Trophoblast cell (in vitro differentiated cells and primary cell): ENCODE data around the gene SRBD1.

Source experiments
- DNase-seq, 2 donors: peaks; one replicate each; pipeline ENCODE4 v3.0.0-alpha.2; 2016
- H2AFZ ChIP-seq: 2 replicates; pipeline ENCODE4 v1.6.1; 2013; ENCODE audit warnings: low read length, moderate library complexity, mild to moderate bottlenecking; ENCODE audit not compliant: insufficient read depth, poor library complexity
- H2AK5ac ChIP-seq: 2 replicates; pipeline ENCODE4 v1.6.1; 2013; ENCODE audit warnings: mild to moderate bottlenecking, low read length
- H2BK120ac ChIP-seq: 2 replicates; pipeline ENCODE4 v1.6.1; 2013; ENCODE audit warnings: low read length, mild to moderate bottlenecking, moderate library complexity; ENCODE audit not compliant: insufficient read depth, poor library complexity
- H2BK12ac ChIP-seq: 2 replicates; pipeline ENCODE4 v1.6.1; 2013; ENCODE audit warnings: mild to moderate bottlenecking, low read length, moderate library complexity
- H2BK5ac ChIP-seq: 2 replicates; pipeline ENCODE4 v1.6.1; 2013; ENCODE audit warnings: low read length, low read depth, moderate library complexity, mild to moderate bottlenecking; ENCODE audit not compliant: poor library complexity
- H3K14ac ChIP-seq: 2 replicates; pipeline ENCODE4 v1.6.1; 2013; ENCODE audit warnings: mild to moderate bottlenecking, low read length
- H3K18ac ChIP-seq: 2 replicates; pipeline ENCODE4 v1.6.1; 2013; ENCODE audit warnings: mild to moderate bottlenecking, low read length
- H3K23ac ChIP-seq: 2 replicates; pipeline ENCODE4 v1.6.1; 2013; ENCODE audit warnings: low read length
- H3K27ac ChIP-seq: 2 replicates; pipeline ENCODE4 v1.5.1; 2013; ENCODE audit warnings: low read depth, mild to moderate bottlenecking, inconsistent platforms, low read length, moderate library complexity
- H3K27me3 ChIP-seq: 2 replicates; pipeline ENCODE4 v1.6.1; 2013; ENCODE audit warnings: inconsistent platforms, mild to moderate bottlenecking, low read length, moderate library complexity; ENCODE audit not compliant: insufficient read depth
- H3K36me3 ChIP-seq, 2 experiments: 1 replicate in 1 of 2; 2 replicates in 1 of 2; pipeline ENCODE4 v1.6.1; 2013; ENCODE audit warnings: low read length in 2 of 2, mild to moderate bottlenecking in 2 of 2, moderate library complexity in 1 of 2; ENCODE audit not compliant: insufficient read depth in 2 of 2, control insufficient read depth in 1 of 2
- H3K4ac ChIP-seq: 2 replicates; pipeline ENCODE4 v1.6.1; 2013; ENCODE audit warnings: low read depth, mild to moderate bottlenecking, low read length, moderate library complexity
- H3K4me1 ChIP-seq, 2 experiments: 1 replicate in 1 of 2; 2 replicates in 1 of 2; pipeline ENCODE4 v1.6.1; 2013; ENCODE audit warnings: low read length in 2 of 2, mild to moderate bottlenecking in 2 of 2, moderate library complexity in 1 of 2; ENCODE audit not compliant: insufficient read depth in 2 of 2, control insufficient read depth in 1 of 2
- H3K4me2 ChIP-seq: 2 replicates; pipeline ENCODE4 v1.6.1; 2013; ENCODE audit warnings: inconsistent platforms, mild to moderate bottlenecking, low read length, moderate library complexity
- H3K4me3 ChIP-seq: 2 replicates; pipeline ENCODE4 v1.5.1; 2013; ENCODE audit warnings: mild to moderate bottlenecking, low read depth, low read length, inconsistent platforms
- H3K79me1 ChIP-seq: one replicate; pipeline ENCODE4 v1.6.1; 2013; ENCODE audit warnings: low read length
- H3K79me2 ChIP-seq: 2 replicates; pipeline ENCODE4 v1.6.1; 2013; ENCODE audit warnings: low read length, mild to moderate bottlenecking; ENCODE audit not compliant: control insufficient read depth, insufficient read depth, poor library complexity
- H3K9ac ChIP-seq: 2 replicates; pipeline ENCODE4 v1.6.1; 2013; ENCODE audit warnings: mild to moderate bottlenecking, low read length
- H3K9me3 ChIP-seq: 2 replicates; pipeline ENCODE4 v1.6.1; 2013; ENCODE audit warnings: low read depth, mild to moderate bottlenecking, control low read depth, inconsistent platforms, low read length; ENCODE audit not compliant: insufficient read depth
- H4K12ac ChIP-seq: 2 replicates; pipeline ENCODE4 v1.6.1; 2013; ENCODE audit warnings: low read depth, mild to moderate bottlenecking, low read length, moderate library complexity
- H4K8ac ChIP-seq: 2 replicates; pipeline ENCODE4 v1.6.1; 2013; ENCODE audit warnings: low read depth, mild to moderate bottlenecking, low read length, moderate library complexity
- H4K91ac ChIP-seq: one replicate; pipeline ENCODE4 v1.6.1; 2013; ENCODE audit warnings: low read depth, mild to moderate bottlenecking, low read length, moderate library complexity
- WGBS: extraction: QIAGEN DNeasy Blood & Tissue Kit; methylation state at CpG from one replicate; pipeline ENCODE4 v1.1.7; 2013; ENCODE audit warnings: missing lambda C conversion rate; ENCODE audit not compliant: insufficient read length, insufficient coverage; ENCODE audit errors: extremely low coverage; 5-methylcytosine and 5-hydroxymethylcytosine counted together

SRBD1 gene

GRCh38 chr2:45497355-45497754, 113.7 kb downstream of the SRBD1 start:
- H2BK12ac ChIP-seq: no peak overlapping the region
- no peaks in the 10 kb centered on the region for H3K27me3 ChIP-seq
- H2AK5ac ChIP-seq: no peak overlapping the region
- H3K18ac ChIP-seq: no peak overlapping the region
- H3K4me1 ChIP-seq: no peaks in the 10 kb centered on the region
- no peak overlapping the region for H3K4me2 ChIP-seq
- no peaks in the 10 kb centered on the region for H3K79me2 ChIP-seq
- no peaks in the 10 kb centered on the region for H3K79me1 ChIP-seq
- H4K8ac ChIP-seq: no peak overlapping the region
- H3K9me3 ChIP-seq: peaks cover 5% of the 10 kb centered on the region
- no peak overlapping the region for H3K4me3 ChIP-seq
- H2AFZ ChIP-seq: no peak overlapping the region
- H3K36me3 ChIP-seq: peaks cover 2 to 6% of the 10 kb centered on the region in 2 experiments
- no peak overlapping the region for H3K27ac ChIP-seq
- no peak overlapping the region for H3K14ac ChIP-seq
- no peak overlapping the region for H3K9ac ChIP-seq
- H3K23ac ChIP-seq: no peak overlapping the region
- H4K91ac ChIP-seq: no peak overlapping the region
- no peak overlapping the region for H2BK120ac ChIP-seq
- H4K12ac ChIP-seq: no peak overlapping the region
- H3K4ac ChIP-seq: no peak overlapping the region
- H2BK5ac ChIP-seq: no peak overlapping the region
- no CpG with 5 or more reads among the region's 2 CpGs for WGBS
- no peak for DNase-seq

GRCh38 chr2:45496869-45497268, 114.2 kb downstream of the SRBD1 start:
- Histone ChIP-seq H3K14ac (no peak overlapping the region), H3K79me2 (no peaks in the 10 kb centered on the region), H4K12ac (no peak overlapping the region), H3K9me3 (peaks cover 5% of the 10 kb centered on the region), H4K91ac (no peak overlapping the region), H3K9ac (no peak overlapping the region), H2BK5ac (no peak overlapping the region), H3K36me3 (peaks cover 2 to 6% of the 10 kb centered on the region in 2 experiments), H3K23ac (no peak overlapping the region), H3K4ac (no peak overlapping the region), H2BK120ac (no peak overlapping the region), H4K8ac (no peak overlapping the region), H3K27me3 (no peaks in the 10 kb centered on the region), H3K27ac (no peak overlapping the region), H3K4me3 (no peak overlapping the region), H3K4me2 (no peak overlapping the region), H2AFZ (no peak overlapping the region), H2BK12ac (no peak overlapping the region), H3K18ac (no peak overlapping the region), H3K79me1 (no peaks in the 10 kb centered on the region), H2AK5ac (no peak overlapping the region), H3K4me1 (no peaks in the 10 kb centered on the region)
- DNase-seq: no peak
- WGBS: no CpG with 5 or more reads among the region's 2 CpGs

GRCh38 chr2:45494978-45495293, 116.1 kb downstream of the SRBD1 start:
- Histone ChIP-seq H3K4me1 (no peaks in the 10 kb centered on the region), H4K12ac (no peak overlapping the region), H4K91ac (no peak overlapping the region), H2AFZ (no peak overlapping the region), H4K8ac (no peak overlapping the region), H3K9ac (no peak overlapping the region), H3K23ac (no peak overlapping the region), H3K14ac (no peak overlapping the region), H3K4me3 (no peak overlapping the region), H2BK12ac (no peak overlapping the region), H3K27ac (no peak overlapping the region), H3K4me2 (no peak overlapping the region), H3K18ac (no peak overlapping the region), H2BK5ac (no peak overlapping the region), H2BK120ac (no peak overlapping the region), H3K79me1 (no peaks in the 10 kb centered on the region), H3K79me2 (no peaks in the 10 kb centered on the region), H3K4ac (no peak overlapping the region), H3K27me3 (no peaks in the 10 kb centered on the region), H2AK5ac (no peak overlapping the region), H3K36me3 (no peaks in the 10 kb centered on the region), H3K9me3 (no peaks in the 10 kb centered on the region)
- no CpG with 5 or more reads among the region's 1 CpG for WGBS
- no peak for DNase-seq

- H3K79me2 ChIP-seq: no peaks in the 10 kb centered on the region
- WGBS: no CpG with 5 or more reads among the region's 2 CpGs
- no peak overlapping the region for H2BK12ac ChIP-seq
- H3K9ac ChIP-seq: no peak overlapping the region
- H2AFZ ChIP-seq: no peak overlapping the region
- no peak overlapping the region for H3K4me2 ChIP-seq
- H3K4ac ChIP-seq: no peak overlapping the region
- no peak overlapping the region for H3K18ac ChIP-seq
- H3K23ac ChIP-seq: no peak overlapping the region
- no peak overlapping the region for H3K27ac ChIP-seq
- H2BK120ac ChIP-seq: no peak overlapping the region
- no peaks in the 10 kb centered on the region for H3K4me1 ChIP-seq
- no peak overlapping the region for H3K4me3 ChIP-seq
- peak in 1 of 2 donors; percentile 78 for DNase-seq
- H3K36me3 ChIP-seq: no peaks in the 10 kb centered on the region
- no peaks in the 10 kb centered on the region for H3K9me3 ChIP-seq
- H4K8ac ChIP-seq: no peak overlapping the region
- H4K12ac ChIP-seq: no peak overlapping the region
- no peak overlapping the region for H4K91ac ChIP-seq
- H2BK5ac ChIP-seq: no peak overlapping the region
- no peak overlapping the region for H3K14ac ChIP-seq
- H3K27me3 ChIP-seq: no peaks in the 10 kb centered on the region
- H2AK5ac ChIP-seq: no peak overlapping the region
- H3K79me1 ChIP-seq: no peaks in the 10 kb centered on the region
Measured at GRCh38 chr2:45494275-45494977, 116.6 kb downstream of the SRBD1 start.
